SKM-1 (cell line): ENCODE measurements around the gene PRRC2B.
"Not testable (repeated sequence)": the region's sequence is repeated elsewhere in the genome, so short reads cannot be mapped to it uniquely, and the experiment has no call there.

Source experiments
- DNase-seq: peaks from one replicate; lab custom pipeline; 2025; ENCODE audit not compliant: unreplicated experiment; lab: John Stamatoyannopoulos, UW

Gene PRRC2B

DNA sequence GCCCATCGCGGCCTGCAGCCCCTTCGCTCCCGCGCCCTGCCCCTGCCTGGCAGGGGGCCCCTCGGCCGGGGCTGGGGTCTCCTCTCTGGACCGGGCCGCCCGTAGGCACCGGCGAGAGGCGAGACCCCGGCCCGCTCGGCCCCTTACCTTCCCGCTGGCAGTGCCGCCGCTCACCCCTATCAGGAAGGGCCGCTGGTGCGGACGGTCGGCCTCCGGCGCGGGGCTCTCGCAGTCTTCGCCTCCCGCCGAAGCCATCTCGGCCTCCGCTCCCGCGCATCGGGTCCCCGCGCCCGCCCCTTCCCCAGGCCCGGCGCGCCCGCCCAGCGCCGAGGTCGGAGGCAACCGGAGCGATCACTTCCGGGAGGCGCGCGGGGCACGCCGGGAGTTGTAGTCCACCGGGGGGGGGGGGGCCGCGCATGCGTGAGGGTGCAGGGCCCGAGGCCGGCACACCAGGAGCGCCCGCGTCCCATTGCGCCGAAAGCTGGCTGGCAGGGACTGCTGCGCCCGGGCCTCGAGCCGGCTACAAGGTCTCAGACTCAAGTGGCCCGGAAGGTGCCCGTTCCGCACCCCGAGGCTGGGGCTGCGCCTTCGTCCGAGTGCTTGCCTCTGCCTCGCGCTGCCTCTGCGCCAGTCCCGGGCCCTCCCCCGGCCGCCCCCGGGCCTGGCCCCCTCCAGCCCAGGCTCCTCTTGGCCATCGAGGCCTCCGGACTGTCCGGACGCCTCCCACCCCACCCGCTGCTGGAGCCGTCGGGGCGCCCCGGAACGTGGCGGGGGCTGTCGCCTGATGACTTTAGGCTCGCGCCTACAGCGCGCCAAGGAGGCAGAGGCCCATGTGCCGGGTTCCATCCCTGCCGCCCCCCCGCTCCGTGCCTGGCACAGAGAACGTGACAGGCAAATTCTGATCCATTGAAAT lies 137.3 kb downstream of the PRRC2B start, which contains the start of gene UCK1:
Gene UCK1, minus strand, starts transcription at position 344 of the 913 bp plus-strand sequence. Its CDS starts 89 bp downstream, at position 255.
- DNase-seq = peak; percentile 55

DNA sequence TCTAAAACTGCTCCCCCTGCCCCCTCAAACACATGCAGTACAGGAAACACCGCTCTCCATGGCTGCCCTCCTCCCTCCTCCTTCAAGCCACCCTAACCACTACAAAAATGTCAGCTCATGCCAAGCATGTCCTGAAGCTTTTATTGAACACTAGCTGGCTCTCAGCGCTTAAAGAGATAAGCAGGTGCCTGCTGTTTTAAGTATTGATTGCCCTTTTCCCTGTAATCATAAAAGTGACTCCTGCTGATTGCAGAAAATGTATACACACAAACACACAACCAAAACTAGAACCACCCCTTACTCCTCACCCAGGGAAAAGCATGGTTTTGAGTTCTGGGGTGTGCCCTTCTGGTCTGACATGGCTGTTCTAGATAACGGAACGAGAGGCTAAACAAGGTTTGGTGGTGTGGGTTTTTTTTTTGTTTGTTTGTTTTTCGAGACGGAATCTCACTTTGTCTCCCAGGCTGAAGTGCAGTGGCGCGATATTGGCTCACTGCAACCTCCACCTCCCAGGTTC lies 140.9 kb downstream of the PRRC2B start:
- no peak for DNase-seq

DNA sequence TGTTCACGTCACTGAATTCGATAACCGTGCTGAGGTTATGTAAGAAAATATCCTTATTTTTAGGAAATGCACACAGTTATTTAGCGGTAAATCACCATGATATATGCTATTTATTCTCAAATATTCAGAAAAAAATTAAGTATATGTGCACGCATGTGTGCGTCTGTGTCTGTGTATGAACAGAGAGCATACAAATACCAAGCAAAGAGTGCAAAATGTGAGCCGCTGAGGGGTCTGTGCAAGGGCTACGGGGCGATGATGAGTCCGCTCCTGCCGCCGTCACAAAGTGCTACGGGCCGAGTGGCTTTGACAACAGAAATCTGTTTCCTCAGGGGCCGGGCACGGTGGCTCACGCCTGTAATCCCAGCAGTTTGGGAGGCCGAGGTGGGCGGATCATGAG lies 144.1 kb downstream of the PRRC2B start:
- no peak for DNase-seq

DNA sequence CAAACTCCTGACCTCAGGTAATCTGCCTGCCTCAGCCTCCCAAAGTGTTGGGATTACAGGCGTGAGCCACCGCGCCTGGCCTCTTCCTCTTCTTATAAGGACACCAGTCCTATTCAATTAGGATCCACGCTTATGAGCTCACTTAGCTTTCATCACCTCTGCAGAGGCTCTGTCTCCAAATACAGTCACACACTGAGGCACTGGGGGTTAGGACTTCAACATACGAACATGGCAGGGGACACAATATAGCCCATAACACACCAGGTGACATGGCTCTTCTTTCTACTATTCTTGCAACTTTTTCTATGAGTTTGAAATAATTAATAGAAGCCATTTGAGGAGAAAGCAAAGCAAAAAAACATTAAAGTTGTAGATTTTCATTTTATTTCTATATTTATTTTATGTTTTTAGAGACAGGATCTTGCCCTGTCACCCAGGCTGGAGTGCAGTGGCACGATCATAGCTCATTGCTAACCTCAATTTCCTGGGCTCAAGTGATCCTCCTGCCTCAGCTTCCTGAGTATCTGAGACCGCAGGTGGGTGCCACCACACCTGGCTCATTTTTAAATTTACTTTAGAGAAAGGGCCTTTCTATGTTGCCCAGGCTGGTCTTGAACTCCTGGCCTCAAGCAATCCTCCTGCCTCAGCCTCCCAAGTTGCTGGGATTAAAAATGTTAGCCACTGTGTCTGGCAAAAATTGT lies 145.5 kb downstream of the PRRC2B start:
- no peak for DNase-seq

DNA sequence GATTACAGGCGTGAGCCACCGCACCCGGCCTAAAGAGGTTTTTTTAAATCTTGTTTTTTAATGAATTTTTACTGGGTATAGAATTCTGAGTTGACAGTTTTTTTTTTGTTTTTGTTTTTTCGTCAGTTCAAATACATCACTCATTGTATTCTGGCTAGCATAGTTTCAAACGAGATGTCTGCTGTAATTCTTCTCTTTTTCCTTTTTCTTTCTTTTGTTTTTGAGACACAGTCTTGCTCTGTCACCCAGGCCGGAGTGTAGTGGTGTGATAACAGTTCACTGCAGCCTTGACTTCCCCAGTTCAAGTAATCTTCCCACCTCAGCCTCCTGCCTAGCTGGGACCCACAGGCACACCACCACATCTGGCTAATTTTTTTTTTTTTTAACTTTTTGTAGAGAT lies 149.3 kb downstream of the PRRC2B start:
- DNase-seq = no peak

DNA sequence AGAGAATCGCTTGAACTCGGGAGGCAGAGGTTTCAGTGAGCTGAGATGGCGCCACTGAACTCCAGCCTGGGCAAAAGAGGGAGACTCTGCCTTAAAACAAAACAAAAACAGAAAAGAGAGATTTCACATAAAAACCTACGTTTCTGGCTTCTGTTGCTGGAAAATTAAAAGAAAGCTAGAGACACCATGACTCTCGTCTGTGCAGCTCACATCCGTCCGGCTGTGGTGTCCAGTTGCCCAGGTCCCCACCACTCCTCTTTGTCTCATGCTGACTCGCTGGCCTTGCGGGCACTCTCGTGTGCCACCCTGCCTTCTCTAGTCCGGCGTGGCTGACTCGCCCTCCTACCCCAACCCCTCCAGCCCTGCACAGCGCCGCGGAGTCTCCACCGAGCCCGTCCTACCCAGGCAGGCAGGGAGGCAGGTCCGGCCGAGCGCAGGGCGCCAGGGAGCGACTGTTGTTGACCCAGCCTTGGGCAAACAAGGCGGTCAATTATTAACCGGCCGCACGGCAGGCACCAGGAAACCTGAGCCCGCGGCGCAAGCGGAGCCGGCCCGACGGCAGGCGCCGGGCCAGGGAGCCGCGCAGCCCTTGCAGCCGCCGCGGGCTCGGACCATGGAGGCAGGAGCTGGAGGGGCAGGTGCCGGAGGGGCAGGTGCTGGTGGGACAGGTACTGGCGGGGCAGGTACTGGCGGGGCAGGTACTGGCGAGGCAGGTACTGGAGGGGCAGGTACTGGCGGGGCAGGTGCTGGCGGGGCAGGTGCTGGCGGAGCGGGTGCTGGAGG lies 151.3 kb downstream of the PRRC2B start, which contains the start of gene PRRT1B:
Gene PRRT1B, plus strand, starts transcription at position 521 of the 783 bp plus-strand sequence. Its CDS starts 93 bp downstream, at position 614.
- no peak for DNase-seq

DNA sequence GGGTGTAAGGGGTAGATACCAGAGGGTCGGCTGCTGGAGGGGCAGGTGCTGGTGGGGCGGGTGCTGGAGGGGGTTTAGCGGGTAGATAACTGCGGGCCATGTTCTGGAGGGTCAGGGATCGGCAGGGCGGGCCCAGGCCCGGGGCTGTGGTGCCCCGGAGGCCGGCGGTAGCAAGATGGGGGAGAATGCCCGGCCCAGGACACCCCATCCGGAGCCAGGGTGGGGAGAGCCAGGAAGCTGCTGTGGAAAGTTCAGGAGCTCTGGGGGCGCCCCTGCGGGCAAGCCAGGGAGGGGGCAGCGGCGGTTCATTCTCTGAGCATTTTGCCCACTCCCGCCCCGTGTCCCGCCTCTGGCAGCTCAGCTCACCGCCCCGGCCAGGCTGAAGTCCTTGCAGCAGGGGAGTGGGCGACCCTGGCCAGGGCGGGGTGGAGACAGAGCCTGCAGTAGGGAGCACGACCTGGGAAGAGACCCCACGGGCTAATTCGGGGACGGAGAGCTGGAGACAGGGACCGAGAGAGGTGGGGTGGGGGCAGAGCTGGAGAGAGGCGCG lies 152.0 kb downstream of the PRRC2B start:
- DNase-seq = no peak

DNA sequence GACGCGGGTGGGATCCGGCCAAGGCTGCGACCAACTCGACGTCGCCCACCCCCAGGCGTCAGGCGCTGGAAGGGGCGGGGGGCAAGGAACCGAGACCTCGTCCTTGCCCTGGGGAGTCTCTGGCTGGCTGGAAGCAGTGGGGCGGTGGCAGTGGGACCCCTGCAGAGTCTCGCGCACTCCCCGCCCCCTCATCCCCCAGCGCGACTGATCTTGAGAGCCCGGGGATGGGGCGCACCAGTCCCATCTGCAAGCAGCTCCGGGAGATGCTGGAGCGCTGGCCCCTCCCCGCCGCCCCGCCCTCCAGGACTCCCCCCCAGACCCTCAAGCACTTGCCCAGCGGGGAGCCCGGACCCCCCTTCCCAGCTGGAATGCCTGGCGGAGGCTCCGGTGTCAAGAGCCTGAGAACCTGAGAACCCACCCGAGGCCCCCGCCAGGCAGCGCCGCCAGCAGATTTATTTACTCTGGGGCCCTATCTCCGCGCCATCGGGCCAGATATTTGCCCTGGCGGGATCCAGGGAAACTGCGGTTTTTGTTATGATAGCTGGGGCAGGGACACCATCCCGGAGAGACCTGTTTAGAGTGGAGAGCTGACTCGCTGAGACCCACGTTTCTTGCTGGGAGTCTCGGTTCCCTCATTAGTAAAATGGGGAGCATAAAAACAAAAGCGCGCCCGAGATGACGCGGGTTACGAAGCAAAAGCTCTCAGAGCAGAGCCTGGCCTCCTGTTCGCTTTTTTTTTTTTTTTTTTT lies 152.6 kb downstream of the PRRC2B start:
- DNase-seq = no peak

DNA sequence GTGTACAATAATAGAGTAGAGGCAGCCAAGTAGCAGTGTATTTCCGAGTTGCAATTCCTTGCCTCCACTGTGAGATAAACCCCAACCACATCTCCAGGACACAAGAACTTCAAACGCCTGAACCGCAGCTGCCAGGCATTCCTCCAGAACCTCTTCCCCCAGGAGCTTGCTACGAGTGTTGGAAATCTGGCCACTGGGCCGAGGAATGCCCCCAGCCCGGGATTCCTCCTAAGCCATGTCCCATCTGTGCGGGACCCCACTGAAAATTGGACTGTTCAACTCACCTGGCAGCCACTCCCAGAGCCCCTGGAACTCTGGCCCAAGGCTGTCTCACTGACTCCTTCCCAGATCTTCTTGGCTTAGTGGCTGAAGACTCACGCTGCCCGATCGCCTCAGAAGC lies 155.3 kb downstream of the PRRC2B start:
- not testable (repeated sequence) for DNase-seq
